HG02610 (cell line): ENCODE data around the gene GPR158.
A peak's percentile ranks its signal among the peaks of the same experiment; 100 is the strongest.
"Not testable (repeated sequence)": the region's sequence is repeated elsewhere in the genome, so short reads cannot be mapped to it uniquely, and the experiment has no call there.

Source experiments
- ATAC-seq: cut with Tn5 transposase; IDR thresholded peaks from one replicate; pipeline ENCODE4 v1.9.1; 2021; ENCODE audit warnings: mild to moderate bottlenecking, moderate library complexity; ENCODE audit not compliant: unreplicated experiment

The GPR158 gene

GRCh38 chr10:25174461-25175230 is at the start of gene GPR158:
GPR158 (plus strand) TSS chr10:25175001; CDS start chr10:25175421, 420 bp downstream.
- ATAC-seq, result peak; percentile 54

- ATAC-seq, result no peak
Measured at GRCh38 chr10:25125201-25125611, 49.6 kb upstream of the GPR158 start.

DNA sequence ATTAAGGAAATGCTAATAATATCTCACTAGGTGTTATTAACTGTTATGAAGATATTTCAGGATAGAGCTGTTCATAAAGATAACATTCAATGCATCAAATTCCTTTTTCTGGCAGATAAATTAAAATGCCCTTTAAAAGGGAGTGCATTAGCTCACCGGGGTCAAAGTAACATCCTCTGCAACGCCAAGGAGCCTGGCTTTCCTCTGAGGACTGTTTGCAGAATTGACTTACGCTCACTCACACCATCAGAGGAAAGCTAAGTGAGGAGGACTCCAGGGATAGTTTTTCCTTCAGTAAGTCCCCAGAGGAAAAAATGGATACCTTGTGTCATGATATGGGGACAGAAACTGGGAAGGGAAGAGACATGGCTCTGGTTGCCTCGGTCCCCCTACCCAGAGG is 45.2 kb upstream of the GPR158 start:
- ATAC-seq, result no peak

- no peak for ATAC-seq
Measured at GRCh38 chr10:25130906-25131305, 43.9 kb upstream of the GPR158 start.

- ATAC-seq, result no peak
Measured at GRCh38 chr10:25142116-25142864, 32.5 kb upstream of the GPR158 start.

DNA sequence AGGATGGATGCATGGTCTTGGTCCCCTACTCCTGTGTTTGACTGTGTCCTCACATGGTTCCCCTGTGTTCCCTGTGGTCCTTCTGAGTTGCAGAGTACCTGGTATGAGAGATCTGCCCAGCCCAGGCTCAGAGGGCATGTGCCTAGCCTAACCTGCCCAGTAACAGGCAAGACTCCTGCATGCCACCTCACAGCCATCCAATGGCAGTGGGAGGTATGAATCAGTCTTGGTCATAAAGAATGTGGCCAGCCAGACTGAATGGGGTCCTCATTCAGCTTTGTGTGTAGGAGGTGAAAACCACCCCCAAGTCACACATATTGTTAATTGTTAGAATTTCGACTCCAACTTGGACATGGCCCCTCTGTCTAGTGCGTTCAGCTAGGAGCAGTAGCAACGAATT is 17.2 kb upstream of the GPR158 start:
- no peak for ATAC-seq

DNA sequence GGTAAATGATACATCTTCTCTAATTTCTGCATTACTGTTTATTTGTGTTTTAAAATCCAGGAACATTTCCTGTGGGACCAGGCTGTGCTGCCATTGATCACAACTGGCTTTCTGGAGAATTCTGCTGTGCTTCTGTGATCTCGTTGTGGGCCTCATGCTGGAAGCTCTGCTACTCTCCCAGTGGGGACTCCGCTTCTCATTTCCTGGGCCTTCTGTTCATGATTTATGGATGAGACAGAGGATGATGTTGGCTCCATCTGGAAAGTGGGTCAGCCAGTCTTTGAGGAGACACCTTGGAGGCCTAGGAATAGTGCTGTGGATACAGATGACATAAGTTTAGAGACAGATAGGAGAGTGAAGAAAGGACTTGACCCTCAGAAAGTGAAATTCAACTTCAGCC is 15.2 kb upstream of the GPR158 start:
- no peak for ATAC-seq

GRCh38 chr10:25162391-25162790 is 12.4 kb upstream of the GPR158 start:
- ATAC-seq, result no peak

GRCh38 chr10:25163464-25163863 is 11.3 kb upstream of the GPR158 start:
- ATAC-seq, result not testable (repeated sequence)

- no peak for ATAC-seq
Measured at GRCh38 chr10:25169740-25170139, 5.1 kb upstream of the GPR158 start.

- ATAC-seq, result no peak
Measured at GRCh38 chr10:25170627-25171026, 4.2 kb upstream of the GPR158 start.

GRCh38 chr10:25175527-25176420 is 973 bp downstream of the GPR158 start:
- ATAC-seq, result no peak

DNA sequence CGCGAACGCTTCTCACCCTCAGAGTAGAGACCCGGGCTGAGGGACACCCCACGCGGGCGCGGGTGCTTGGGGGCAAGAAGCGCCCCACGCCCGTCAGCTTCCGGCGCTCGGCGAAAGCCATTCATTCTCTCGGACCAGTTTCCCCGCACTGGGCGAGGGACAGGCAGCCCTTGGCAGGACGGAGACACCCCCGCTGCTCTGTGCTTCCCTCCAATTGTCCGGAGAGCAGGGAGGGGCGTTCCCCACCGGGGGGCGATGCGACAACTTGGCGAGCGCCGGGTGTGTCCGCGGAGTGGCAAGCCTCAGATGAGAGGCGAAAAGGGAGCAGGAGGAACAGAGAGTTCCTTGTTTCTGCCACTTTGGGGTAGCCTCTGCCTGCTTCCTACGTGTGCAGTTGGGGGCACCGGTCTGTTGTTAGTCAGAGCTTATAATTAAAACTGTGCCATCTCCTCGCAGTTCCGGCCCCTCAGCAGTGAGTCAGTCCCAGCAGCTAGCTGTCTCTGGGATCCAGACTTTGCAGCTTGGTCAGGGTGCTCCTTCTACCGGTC is 1.7 kb downstream of the GPR158 start:
- no peak for ATAC-seq

DNA sequence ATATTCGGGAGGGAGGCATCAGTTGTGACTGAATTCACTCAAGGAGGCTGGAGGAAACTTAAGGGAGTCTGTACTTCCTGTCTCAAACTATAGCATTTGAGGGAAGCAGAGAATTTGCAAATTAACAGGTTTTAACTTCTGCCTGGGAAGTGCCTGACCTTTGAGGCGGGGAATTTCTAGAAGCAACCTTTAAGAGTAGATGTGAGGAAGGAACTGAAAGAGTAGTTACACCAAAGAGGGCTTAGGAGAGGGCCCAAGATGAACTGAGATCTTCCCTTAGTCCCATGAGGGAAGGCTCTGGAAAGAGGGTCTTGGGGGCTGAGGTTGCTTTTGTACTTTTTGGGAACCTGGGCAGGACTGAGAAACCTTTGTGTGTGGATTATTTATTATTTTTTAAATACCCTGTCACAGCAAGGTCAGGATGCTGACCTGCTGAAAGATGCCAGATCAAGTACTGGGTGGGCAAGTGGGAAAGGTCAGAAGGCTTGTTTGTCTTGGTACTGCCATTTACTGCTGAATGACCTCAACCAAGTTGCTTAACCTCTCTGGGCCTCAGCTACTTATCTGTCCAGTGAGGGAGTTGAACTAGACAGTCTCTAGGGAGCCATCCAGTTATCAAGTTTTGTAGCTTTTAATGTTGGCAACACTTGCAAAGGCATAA is 2.4 kb downstream of the GPR158 start:
- ATAC-seq, result no peak

GRCh38 chr10:25177754-25178135 is 2.9 kb downstream of the GPR158 start:
- ATAC-seq, result no peak

DNA sequence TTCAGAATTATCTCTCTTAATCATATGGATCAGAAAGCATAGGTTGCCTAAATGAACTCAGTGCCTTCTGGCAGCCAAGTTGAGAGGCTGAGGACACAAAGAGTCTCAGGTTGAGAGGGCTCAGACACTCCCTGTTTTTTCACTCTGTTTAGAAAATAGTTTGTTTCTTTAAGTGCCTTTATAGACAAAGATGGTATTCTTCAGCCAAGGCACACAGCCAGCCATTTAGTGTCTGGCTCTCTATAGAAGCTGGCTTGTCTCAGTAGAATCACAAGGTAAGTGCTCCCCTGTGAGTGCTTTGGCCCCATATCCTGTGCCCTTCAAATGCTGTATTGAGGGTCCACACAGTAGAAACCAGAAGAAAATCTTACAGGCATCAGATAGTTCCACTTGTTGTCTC is 3.6 kb downstream of the GPR158 start:
- ATAC-seq, result no peak

- no peak for ATAC-seq
Measured at GRCh38 chr10:25180801-25181200, 6.0 kb downstream of the GPR158 start.

- ATAC-seq, result no peak
Measured at GRCh38 chr10:25182636-25183035, 7.8 kb downstream of the GPR158 start.

DNA sequence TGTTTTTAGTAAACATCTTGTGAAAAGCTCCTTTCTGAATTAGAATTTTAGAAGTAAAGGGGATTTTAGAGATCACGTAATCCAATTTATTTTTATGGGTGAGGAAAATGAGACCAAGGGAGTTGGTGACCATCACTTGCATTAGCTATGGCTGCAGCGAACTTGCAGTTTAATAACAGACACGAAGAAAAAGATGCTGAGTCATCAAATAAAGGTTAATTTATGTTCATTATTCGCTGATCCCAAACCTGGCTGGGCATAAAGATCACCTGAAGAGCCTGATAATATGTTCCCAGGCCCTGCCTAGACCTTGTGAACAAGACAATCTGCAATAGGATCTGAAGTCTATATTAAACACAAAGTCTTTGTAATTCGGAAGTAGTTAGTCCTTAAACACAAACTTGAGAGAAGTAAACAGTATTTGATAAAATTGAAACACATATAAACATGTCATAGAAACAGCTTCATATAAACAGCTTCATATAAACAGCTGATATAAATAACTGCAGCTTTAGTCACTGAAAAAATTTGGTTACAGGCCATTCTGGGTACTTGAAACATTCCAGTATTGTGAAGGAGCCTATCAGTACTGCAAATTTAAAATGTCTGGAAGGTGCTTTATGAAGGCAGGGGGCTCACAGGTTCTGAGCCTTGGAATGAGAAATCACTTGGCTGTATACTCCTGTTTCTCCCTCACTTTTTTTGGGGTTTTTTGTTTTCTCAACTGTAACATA is 16.5 kb downstream of the GPR158 start:
- ATAC-seq, result no peak

GRCh38 chr10:25198151-25198550 is 23.4 kb downstream of the GPR158 start:
- no peak for ATAC-seq
